ENCODE data around the gene PCED1B.
"Not testable (repeated sequence)": the region's sequence is repeated elsewhere in the genome, so short reads cannot be mapped to it uniquely, and the experiment has no call there.

Gene PCED1B

GRCh38 chr12:47244835-47245234, 165.4 kb downstream of the PCED1B start:
- DNase-seq, result no peak

- DNase-seq, result no peak
These were observed 166.2 kb downstream of the PCED1B start for GRCh38 chr12:47245623-47246022.

- no peak for DNase-seq
These were observed 168.0 kb downstream of the PCED1B start for GRCh38 chr12:47247418-47247817.

- peak; percentile 19 for DNase-seq
These were observed 169.7 kb downstream of the PCED1B start for GRCh38 chr12:47249082-47249481.

- DNase-seq, result no peak
These were observed 170.4 kb downstream of the PCED1B start for GRCh38 chr12:47249719-47250357.

- no peak for DNase-seq
These were observed 172.5 kb downstream of the PCED1B start for GRCh38 chr12:47251919-47252318.

GRCh38 chr12:47264951-47265350, 185.5 kb downstream of the PCED1B start:
- DNase-seq, result no peak

GRCh38 chr12:47265391-47265790, 186.0 kb downstream of the PCED1B start:
- DNase-seq, result no peak

GRCh38 chr12:47267571-47267970, 188.2 kb downstream of the PCED1B start:
- DNase-seq, result no peak

- no peak for DNase-seq
These were observed 189.4 kb downstream of the PCED1B start for GRCh38 chr12:47268501-47269454.

GRCh38 chr12:47269916-47270315, 190.5 kb downstream of the PCED1B start:
- DNase-seq, result no peak

- no peak for DNase-seq
These were observed 191.6 kb downstream of the PCED1B start for GRCh38 chr12:47270782-47271664.

GRCh38 chr12:47271800-47272239, 192.4 kb downstream of the PCED1B start:
- DNase-seq, result no peak

GRCh38 chr12:47272412-47273190, 193.2 kb downstream of the PCED1B start:
- peak; percentile 34 for DNase-seq

- DNase-seq, result no peak
These were observed 193.8 kb downstream of the PCED1B start for GRCh38 chr12:47273191-47273626.

- DNase-seq, result no peak
These were observed 195.3 kb downstream of the PCED1B start for GRCh38 chr12:47274760-47275159.

- no peak for DNase-seq
These were observed 196.8 kb downstream of the PCED1B start for GRCh38 chr12:47276253-47276620.

- DNase-seq, result peak; percentile 43
These were observed 197.3 kb downstream of the PCED1B start for GRCh38 chr12:47276621-47277309.

GRCh38 chr12:47277972-47278448, 198.6 kb downstream of the PCED1B start:
- DNase-seq, result no peak

GRCh38 chr12:47279758-47280157, 200.3 kb downstream of the PCED1B start:
- DNase-seq, result not testable (repeated sequence)

GRCh38 chr12:47280543-47281300, 201.3 kb downstream of the PCED1B start:
- no peak for DNase-seq

All from NCI-H510A treated with DMSO at 0.1 percent for 48 hours (cell line).